ENCODE data around the gene RC3H1. TPM values are rescaled to one million over a fixed set of nuclear protein-coding genes. Genes with fewer than 3 reads are reported as not detected.
A peak's percentile ranks its signal among the peaks of the same experiment; 100 is the strongest.

The RC3H1 gene
- total RNA-seq, 1 experiment from 2014 or later: 42.1 TPM

- Mint-ChIP-seq H3K36me3 (ENCODE audit: insufficient read depth, unreplicated experiment) (peaks cover 28% of the 10 kb centered on the region), H3K4me1 (ENCODE audit: low read depth, unreplicated experiment) (peaks cover 22% of the 10 kb centered on the region), H3K27me3 (ENCODE audit: unreplicated experiment) (no peaks in the 10 kb centered on the region), H3K4me3 (ENCODE audit: low read depth, unreplicated experiment) (no peak overlapping the region), H3K9me3 (ENCODE audit: low read depth, unreplicated experiment) (peaks cover 3% of the 10 kb centered on the region), H3K27ac (ENCODE audit: unreplicated experiment) (no peak overlapping the region)
- DNase-seq: no peak
- CTCF ChIA-PET: interaction anchor here (0.7 kb wide), 1 partner anchor 172 kb away, joined by 6 read pairs; no protein-coding TSS in a partner anchor
- intact Hi-C loops (cut with micrococcal nuclease; ENCODE audit: unreplicated experiment): no loop called here
- TF ChIP-seq CTCF (IDR thresholded peaks at IDR 0.05; ENCODE audit: unreplicated experiment): no peak
- BruUV-seq (replicated peaks): no TSS peak
Measured at GRCh38 chr1:174017231-174017970, 4.8 kb downstream of the RC3H1 start.

- no peak overlapping the region for H3K27ac Mint-ChIP-seq (ENCODE audit: unreplicated experiment)
- no peak for TF ChIP-seq CTCF (IDR thresholded peaks at IDR 0.05; ENCODE audit: unreplicated experiment)
- H3K4me3 Mint-ChIP-seq (ENCODE audit: low read depth, unreplicated experiment): no peak overlapping the region
- intact Hi-C loops (cut with micrococcal nuclease; ENCODE audit: unreplicated experiment): no loop called here
- H3K4me1 Mint-ChIP-seq (ENCODE audit: low read depth, unreplicated experiment): peaks cover 22% of the 10 kb centered on the region
- H3K9me3 Mint-ChIP-seq (ENCODE audit: low read depth, unreplicated experiment): peaks cover 3% of the 10 kb centered on the region
- CTCF ChIA-PET: no interaction called here
- no peaks in the 10 kb centered on the region for H3K27me3 Mint-ChIP-seq (ENCODE audit: unreplicated experiment)
- BruUV-seq (replicated peaks): no TSS peak
- H3K36me3 Mint-ChIP-seq (ENCODE audit: insufficient read depth, unreplicated experiment): no peaks in the 10 kb centered on the region
- no peak for DNase-seq
Measured at GRCh38 chr1:174013864-174014418, 8.2 kb downstream of the RC3H1 start.

- no peak for TF ChIP-seq CTCF (IDR thresholded peaks at IDR 0.05; ENCODE audit: unreplicated experiment)
- H3K36me3 Mint-ChIP-seq (ENCODE audit: insufficient read depth, unreplicated experiment): peaks cover 13% of the 10 kb centered on the region
- no TSS peak for BruUV-seq (replicated peaks)
- no peak for DNase-seq
- H3K27me3 Mint-ChIP-seq (ENCODE audit: unreplicated experiment): no peaks in the 10 kb centered on the region
- H3K27ac Mint-ChIP-seq (ENCODE audit: unreplicated experiment): peak overlapping the region; percentile 11
- H3K4me1 Mint-ChIP-seq (ENCODE audit: low read depth, unreplicated experiment): peaks cover 21% of the 10 kb centered on the region
- no peak overlapping the region for H3K4me3 Mint-ChIP-seq (ENCODE audit: low read depth, unreplicated experiment)
- CTCF ChIA-PET: no interaction called here
- H3K9me3 Mint-ChIP-seq (ENCODE audit: low read depth, unreplicated experiment): peaks cover 3% of the 10 kb centered on the region
- intact Hi-C loops (cut with micrococcal nuclease; ENCODE audit: unreplicated experiment): no loop called here
Measured at GRCh38 chr1:174008979-174009378, 13.2 kb downstream of the RC3H1 start.

GRCh38 chr1:174008269-174008668 lies 13.9 kb downstream of the RC3H1 start:
- CTCF ChIA-PET: no interaction called here
- H3K36me3 Mint-ChIP-seq (ENCODE audit: insufficient read depth, unreplicated experiment): peaks cover 13% of the 10 kb centered on the region
- BruUV-seq (replicated peaks): no TSS peak
- H3K4me3 Mint-ChIP-seq (ENCODE audit: low read depth, unreplicated experiment): no peak overlapping the region
- DNase-seq: no peak
- no peak for TF ChIP-seq CTCF (IDR thresholded peaks at IDR 0.05; ENCODE audit: unreplicated experiment)
- peaks cover 21% of the 10 kb centered on the region for H3K4me1 Mint-ChIP-seq (ENCODE audit: low read depth, unreplicated experiment)
- H3K27ac Mint-ChIP-seq (ENCODE audit: unreplicated experiment): peak overlapping the region; percentile 25
- no peaks in the 10 kb centered on the region for H3K27me3 Mint-ChIP-seq (ENCODE audit: unreplicated experiment)
- intact Hi-C loops (cut with micrococcal nuclease; ENCODE audit: unreplicated experiment): no loop called here
- H3K9me3 Mint-ChIP-seq (ENCODE audit: low read depth, unreplicated experiment): peaks cover 3% of the 10 kb centered on the region
